K562 (cell line): ENCODE results near the gene CYP2J2. TPM values are rescaled to one million over a fixed set of nuclear protein-coding genes. Genes with fewer than 3 reads are reported as not detected.

Experiments
- ATAC-seq: fragments of 200-7000 bp; cut with Tn5 transposase; 3 replicates; pipeline ENCODE4 v1.9.1; 2020; ENCODE audit warnings: moderate library complexity
- BruUV-seq: library from RNA; stranded (reverse); fragments of 400-500 nt; replicated peaks from 2 replicates; lab custom pipeline; 2021; lab: Mats Ljungman, UMichigan
- CTCF ChIA-PET: fragments of 300-600 bp; formaldehyde crosslinking; extraction: SDS; loops from one replicate; lab custom pipeline; 2021; ENCODE audit warnings: low intra/inter-chr PET ratio; lab: Yijun Ruan, JAX
- POLR2A ChIA-PET: fragments of 300-600, 350-650 bp; sonication (Branson Sonifier 250); formaldehyde crosslinking; extraction: SDS; loops from one replicate; lab custom pipeline; 2021; ENCODE audit warnings: antibody characterized with exemption, inconsistent platforms; lab: Yijun Ruan, JAX
- DNase-seq, 4 experiments: peaks; one replicate each; pipeline versions ENCODE4 v3.0.0 to v3.0.0-alpha.2; 2011 to 2018; ENCODE audit warnings: low spot score in 3 of 4, mixed read lengths in 3 of 4; ENCODE audit errors: extremely low read depth in 1 of 4
- FAIRE-seq: peaks from 2 replicates; lab custom pipeline; 2011; peaks lifted over from hg19 to GRCh38; lab: Jason Lieb, UNC
- H2AFZ ChIP-seq: 2 replicates; pipeline ENCODE4 v1.6.0; 2011; ENCODE audit warnings: low read depth, low read length, control low read depth, inconsistent platforms
- H3K27ac ChIP-seq: fragments of 200-600 bp; 3 replicates; pipeline ENCODE4 v1.8.0; 2011; ENCODE audit warnings: low read depth, mild to moderate bottlenecking, control low read depth, inconsistent platforms, low read length, moderate library complexity, mixed read lengths; ENCODE audit errors: extremely low read depth
- H3K27me3 ChIP-seq, 2 experiments: fragments of 300-600 bp in 1 of 2; 2 replicates in 1 of 2; 3 replicates in 1 of 2; pipeline versions ENCODE4 v1.6.0 to v1.8.0; 2011; ENCODE audit warnings: inconsistent platforms in 2 of 2, low read length in 2 of 2, mild to moderate bottlenecking in 1 of 2, mixed read lengths in 1 of 2, moderate library complexity in 1 of 2; ENCODE audit not compliant: control insufficient read depth in 2 of 2, insufficient read depth in 2 of 2
- H3K36me3 ChIP-seq: fragments of 300-600 bp; 3 replicates; pipeline ENCODE4 v1.8.0; 2011; ENCODE audit warnings: mild to moderate bottlenecking, low read length, inconsistent platforms; ENCODE audit not compliant: control insufficient read depth, insufficient read depth
- H3K4me1 ChIP-seq, 2 experiments: fragments of 200-600 bp in 1 of 2; replicated peaks in 1 of 2; 2 replicates in 1 of 2; 3 replicates in 1 of 2; pipeline versions ENCODE4 v1.5.1 to v1.8.0; 2011; ENCODE audit warnings: inconsistent platforms in 2 of 2, low read length in 2 of 2, mild to moderate bottlenecking in 1 of 2, mixed read lengths in 1 of 2, moderate library complexity in 1 of 2; ENCODE audit not compliant: control insufficient read depth in 2 of 2, insufficient read depth in 2 of 2
- H3K4me2 ChIP-seq: 2 replicates; pipeline ENCODE4 v1.6.1; 2011; ENCODE audit warnings: low read length, control low read depth, inconsistent platforms, mixed read lengths; ENCODE audit not compliant: insufficient read depth
- H3K4me3 ChIP-seq: fragments of 200-600 bp; sonication (generic), shearing (Covaris generic); 2 replicates; pipeline ENCODE4 v1.5.1; 2016; ENCODE audit warnings: control low read depth, inconsistent platforms
- H3K79me2 ChIP-seq: fragments of 200-600 bp; 3 replicates; pipeline ENCODE4 v1.8.0; 2011; ENCODE audit warnings: low read length, inconsistent platforms; ENCODE audit not compliant: control insufficient read depth, insufficient read depth
- H3K9ac ChIP-seq, 2 experiments: 2 replicates each; pipeline versions ENCODE4 v1.6.0 to v1.6.1; 2011; ENCODE audit warnings: low read depth in 2 of 2, low read length in 2 of 2, control low read depth in 1 of 2, inconsistent platforms in 1 of 2, mild to moderate bottlenecking in 1 of 2, mixed read lengths in 1 of 2; ENCODE audit not compliant: insufficient read depth in 1 of 2
- H3K9me1 ChIP-seq: one replicate; pipeline ENCODE4 v1.6.0; 2011; ENCODE audit warnings: inconsistent platforms, mild to moderate bottlenecking, low read length, moderate library complexity; ENCODE audit not compliant: control insufficient read depth, insufficient read depth
- H3K9me3 ChIP-seq: replicated peaks from 2 replicates; pipeline ENCODE4 v1.5.1; 2011; ENCODE audit warnings: low read depth, low read length, inconsistent platforms; ENCODE audit not compliant: control insufficient read depth, insufficient read depth
- H4K20me1 ChIP-seq: replicated peaks from 2 replicates; pipeline ENCODE4 v1.6.1; 2011; ENCODE audit warnings: low read length, inconsistent platforms, mixed read lengths; ENCODE audit not compliant: control insufficient read depth, insufficient read depth
- BMI1 ChIP-seq: fragments of 150-350 bp; IDR thresholded peaks from 2 replicates; pipeline ENCODE4 v1.6.1; 2014; ENCODE audit warnings: low read length
- CREBBP ChIP-seq: IDR thresholded peaks from one replicate; pipeline ENCODE4 v1.6.1; 2012; ENCODE audit warnings: low read depth, mild to moderate bottlenecking, control low read depth, inconsistent platforms, low read length
- ERF ChIP-seq: fragments of 450-650 bp; formaldehyde crosslinking; IDR thresholded peaks from 2 replicates; pipeline ENCODE4 v1.4.0; 2020; ENCODE audit warnings: mild to moderate bottlenecking, mixed read lengths
- ETV1 ChIP-seq: fragments of 450-650 bp; conservative IDR thresholded peaks from 2 replicates; pipeline ENCODE4 v1.6.1; 2016; ENCODE audit warnings: missing genetic modification characterization, control low read depth, low read depth, missing compliant biosample characterization
- MCM7 ChIP-seq, 2 experiments: fragments of 450-650 bp; IDR thresholded peaks; 2 replicates each; pipeline ENCODE4 v1.6.1; 2016 to 2018
- MED1 ChIP-seq: sonication (generic); formaldehyde crosslinking; IDR thresholded peaks from 2 replicates; pipeline ENCODE4 v1.8.1; 2023; ENCODE audit warnings: missing genetic modification reagents, borderline replicate concordance
- SNIP1 ChIP-seq: fragments of 450-650 bp; IDR thresholded peaks from 2 replicates; pipeline ENCODE4 v1.7.1; 2017; ENCODE audit warnings: low read depth, mild to moderate bottlenecking
- ZNF174 ChIP-seq: fragments of 250-450 bp; sonication (Bioruptor Pico); IDR thresholded peaks from 2 replicates; pipeline ENCODE4 v1.4.0; 2020; ENCODE audit warnings: mild to moderate bottlenecking
- ZNF354B ChIP-seq: fragments of 250-450 bp; sonication (Bioruptor Pico); IDR thresholded peaks from 2 replicates; pipeline ENCODE4 v1.4.0; 2020
- WGBS: fragments of 100-300 bp; shearing (Covaris generic); methylation state at CpG from one replicate; pipeline ENCODE4 v1.1.6; 2016; ENCODE audit warnings: low coverage, mixed read lengths; ENCODE audit not compliant: insufficient coverage; ENCODE audit errors: missing lambda C conversion rate; 5-methylcytosine and 5-hydroxymethylcytosine counted together
- in situ Hi-C: fragments of 300-500 bp; cut with MboI; formaldehyde crosslinking; loops from 4 replicates; pipeline ENCODE4 v1.15.0; 2018; ENCODE audit warnings: inconsistent platforms, mixed read lengths
- intact Hi-C: fragments of 100-400 bp; cut with micrococcal nuclease; formaldehyde crosslinking; loops from 2 replicates; pipeline ENCODE4 v1.14.2; 2022
- polyA plus RNA-seq, 8 experiments: library from polyadenylated mRNA; depleted of rRNA in 4 of 8; stranded (reverse) in 5 of 8; unstranded in 3 of 8; fragments of >200 nt; fragmentation: Nextera tagmentation in 2 of 8; fragmentation: Illumina TruSeq in 1 of 8; extraction: Ambion mirVana in 2 of 8; extraction: Trizol in 1 of 8; gene quantifications; 2 replicates each; pipeline versions ENCODE4 v1.2.1 to v1.2.3, GENCODE V29; 2011 to 2014; ENCODE audit warnings: inconsistent platforms in 1 of 8, missing spikeins in 1 of 8
- total RNA-seq, 7 experiments: library from RNA; depleted of rRNA in 6 of 7; stranded (reverse); fragments of >200 nt in 6 of 7; fragmentation: Illumina TruSeq in 2 of 7; extraction: Trizol in 2 of 7; gene quantifications; 2 replicates each; pipeline versions ENCODE4 v1.2.1 to v1.2.3, GENCODE V29; 2011 to 2021; ENCODE audit warnings: low replicate concordance in 1 of 7
- TF ChIP-seq, protein P1 (sequence below): fragments of 450-650 bp; IDR thresholded peaks from 2 replicates; pipeline ENCODE4 v1.6.1; 2016; ENCODE audit warnings: missing biosample characterization, missing genetic modification characterization
- TF ChIP-seq, protein P2 (sequence below): fragments of 450-650 bp; formaldehyde crosslinking; IDR thresholded peaks from 2 replicates; pipeline ENCODE4 v1.4.0; 2020; ENCODE audit warnings: mild to moderate bottlenecking, moderate library complexity
- TF ChIP-seq, protein P3 (sequence below), 2 experiments: fragments of 450-650 bp; formaldehyde crosslinking in 1 of 2; IDR thresholded peaks; 2 replicates each; pipeline versions ENCODE4 v1.4.0 to v1.6.1; 2014 to 2020; ENCODE audit warnings: mild to moderate bottlenecking in 2 of 2, borderline replicate concordance in 1 of 2, low read depth in 1 of 2

CYP2J2 gene
- total and polyA plus RNA-seq, 9 of the 15 experiments (the other 6 are each of a cell fraction or from before 2014, with no cell fraction given): not detected

DNA sequence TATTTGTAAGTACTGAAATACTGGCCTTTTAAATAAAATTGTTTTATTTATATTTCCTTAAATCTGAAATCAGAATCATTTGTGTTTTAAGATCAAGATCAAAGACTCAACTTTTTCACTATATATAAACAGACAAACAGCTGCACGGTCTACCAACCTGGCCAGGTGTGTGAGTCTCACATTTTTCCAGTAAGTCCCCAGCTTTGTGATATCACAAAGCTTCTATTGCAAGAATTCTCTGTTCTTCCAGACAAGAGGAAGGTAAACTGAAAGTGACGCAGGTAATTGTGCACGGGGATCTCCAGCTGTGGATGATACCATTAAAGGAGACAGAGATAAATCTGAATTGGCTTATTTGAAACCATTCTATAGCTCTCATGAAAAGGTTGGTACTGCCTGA is 41.2 kb upstream of the CYP2J2 start:
- 0% methylated on average over 3 of the region's 3 CpGs for WGBS
- no peak for FAIRE-seq

More for the DNA sequence above, 41.2 kb upstream of the CYP2J2 start:
- ATAC-seq (no peak), DNase-seq (no peak)
- CTCF ChIA-PET: interaction anchor here (1.0 kb wide), 1 partner anchor 89 kb away, joined by 4 read pairs; no protein-coding TSS in a partner anchor
- no TSS peak for BruUV-seq
- Histone ChIP-seq H4K20me1 (no peaks in the 10 kb centered on the region), H3K4me2 (no peak overlapping the region), H3K4me3 (no peak overlapping the region), H3K9me1 (no peaks in the 10 kb centered on the region), H3K79me2 (no peaks in the 10 kb centered on the region), H3K27me3 (peaks cover 7 to 8% of the 10 kb centered on the region in 2 experiments; a peak in 2 of 5 replicates), H3K9ac (no peak overlapping the region), H3K36me3 (no peaks in the 10 kb centered on the region), H3K9me3 (no peaks in the 10 kb centered on the region), H2AFZ (no peak overlapping the region), H3K4me1 (peaks cover 3 to 11% of the 10 kb centered on the region in 2 experiments; a peak in 3 of 5 replicates), H3K27ac (no peak overlapping the region)
- intact Hi-C loops: no loop called here
- in situ Hi-C loops: no loop called here
- TF ChIP-seq, protein P1, sequence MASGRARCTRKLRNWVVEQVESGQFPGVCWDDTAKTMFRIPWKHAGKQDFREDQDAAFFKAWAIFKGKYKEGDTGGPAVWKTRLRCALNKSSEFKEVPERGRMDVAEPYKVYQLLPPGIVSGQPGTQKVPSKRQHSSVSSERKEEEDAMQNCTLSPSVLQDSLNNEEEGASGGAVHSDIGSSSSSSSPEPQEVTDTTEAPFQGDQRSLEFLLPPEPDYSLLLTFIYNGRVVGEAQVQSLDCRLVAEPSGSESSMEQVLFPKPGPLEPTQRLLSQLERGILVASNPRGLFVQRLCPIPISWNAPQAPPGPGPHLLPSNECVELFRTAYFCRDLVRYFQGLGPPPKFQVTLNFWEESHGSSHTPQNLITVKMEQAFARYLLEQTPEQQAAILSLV: no peak
- TF ChIP-seq, protein P2, sequence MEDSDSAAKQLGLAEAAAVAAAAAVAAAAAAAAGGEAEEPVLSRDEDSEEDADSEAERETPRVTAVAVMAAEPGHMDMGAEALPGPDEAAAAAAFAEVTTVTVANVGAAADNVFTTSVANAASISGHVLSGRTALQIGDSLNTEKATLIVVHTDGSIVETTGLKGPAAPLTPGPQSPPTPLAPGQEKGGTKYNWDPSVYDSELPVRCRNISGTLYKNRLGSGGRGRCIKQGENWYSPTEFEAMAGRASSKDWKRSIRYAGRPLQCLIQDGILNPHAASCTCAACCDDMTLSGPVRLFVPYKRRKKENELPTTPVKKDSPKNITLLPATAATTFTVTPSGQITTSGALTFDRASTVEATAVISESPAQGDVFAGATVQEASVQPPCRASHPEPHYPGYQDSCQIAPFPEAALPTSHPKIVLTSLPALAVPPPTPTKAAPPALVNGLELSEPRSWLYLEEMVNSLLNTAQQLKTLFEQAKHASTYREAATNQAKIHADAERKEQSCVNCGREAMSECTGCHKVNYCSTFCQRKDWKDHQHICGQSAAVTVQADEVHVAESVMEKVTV (CRISPR knock-in tag): no peak
- TF ChIP-seq BMI1: no peak
- no peak for TF ChIP-seq MED1 (CRISPR knock-in tag)
- TF ChIP-seq MCM7 (IDR thresholded peaks at IDR 0.05): no peak
- TF ChIP-seq, protein P3, sequence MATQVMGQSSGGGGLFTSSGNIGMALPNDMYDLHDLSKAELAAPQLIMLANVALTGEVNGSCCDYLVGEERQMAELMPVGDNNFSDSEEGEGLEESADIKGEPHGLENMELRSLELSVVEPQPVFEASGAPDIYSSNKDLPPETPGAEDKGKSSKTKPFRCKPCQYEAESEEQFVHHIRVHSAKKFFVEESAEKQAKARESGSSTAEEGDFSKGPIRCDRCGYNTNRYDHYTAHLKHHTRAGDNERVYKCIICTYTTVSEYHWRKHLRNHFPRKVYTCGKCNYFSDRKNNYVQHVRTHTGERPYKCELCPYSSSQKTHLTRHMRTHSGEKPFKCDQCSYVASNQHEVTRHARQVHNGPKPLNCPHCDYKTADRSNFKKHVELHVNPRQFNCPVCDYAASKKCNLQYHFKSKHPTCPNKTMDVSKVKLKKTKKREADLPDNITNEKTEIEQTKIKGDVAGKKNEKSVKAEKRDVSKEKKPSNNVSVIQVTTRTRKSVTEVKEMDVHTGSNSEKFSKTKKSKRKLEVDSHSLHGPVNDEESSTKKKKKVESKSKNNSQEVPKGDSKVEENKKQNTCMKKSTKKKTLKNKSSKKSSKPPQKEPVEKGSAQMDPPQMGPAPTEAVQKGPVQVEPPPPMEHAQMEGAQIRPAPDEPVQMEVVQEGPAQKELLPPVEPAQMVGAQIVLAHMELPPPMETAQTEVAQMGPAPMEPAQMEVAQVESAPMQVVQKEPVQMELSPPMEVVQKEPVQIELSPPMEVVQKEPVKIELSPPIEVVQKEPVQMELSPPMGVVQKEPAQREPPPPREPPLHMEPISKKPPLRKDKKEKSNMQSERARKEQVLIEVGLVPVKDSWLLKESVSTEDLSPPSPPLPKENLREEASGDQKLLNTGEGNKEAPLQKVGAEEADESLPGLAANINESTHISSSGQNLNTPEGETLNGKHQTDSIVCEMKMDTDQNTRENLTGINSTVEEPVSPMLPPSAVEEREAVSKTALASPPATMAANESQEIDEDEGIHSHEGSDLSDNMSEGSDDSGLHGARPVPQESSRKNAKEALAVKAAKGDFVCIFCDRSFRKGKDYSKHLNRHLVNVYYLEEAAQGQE (IDR thresholded peaks at IDR 0.05; ENCODE audit: borderline replicate concordance): no peak
- TF ChIP-seq, protein P3 (CRISPR knock-in tag; IDR thresholded peaks at IDR 0.05; ENCODE audit: low read depth): no peak
- TF ChIP-seq SNIP1: no peak
- TF ChIP-seq ZNF354B (CRISPR knock-in tag): no peak
- TF ChIP-seq ERF (CRISPR knock-in tag): no peak
- TF ChIP-seq CREBBP: no peak
- no peak for TF ChIP-seq ZNF174 (CRISPR knock-in tag)
- TF ChIP-seq ETV1 (tag): no peak
- POLR2A ChIA-PET: no interaction called here
